Measurements from ENCODE around the gene ELL. TPM values are rescaled to one million over a fixed set of nuclear protein-coding genes. Genes with fewer than 3 reads are reported as not detected.

The ELL gene
- total RNA-seq, 1 experiment from 2014 or later = 21.0 TPM

DNA sequence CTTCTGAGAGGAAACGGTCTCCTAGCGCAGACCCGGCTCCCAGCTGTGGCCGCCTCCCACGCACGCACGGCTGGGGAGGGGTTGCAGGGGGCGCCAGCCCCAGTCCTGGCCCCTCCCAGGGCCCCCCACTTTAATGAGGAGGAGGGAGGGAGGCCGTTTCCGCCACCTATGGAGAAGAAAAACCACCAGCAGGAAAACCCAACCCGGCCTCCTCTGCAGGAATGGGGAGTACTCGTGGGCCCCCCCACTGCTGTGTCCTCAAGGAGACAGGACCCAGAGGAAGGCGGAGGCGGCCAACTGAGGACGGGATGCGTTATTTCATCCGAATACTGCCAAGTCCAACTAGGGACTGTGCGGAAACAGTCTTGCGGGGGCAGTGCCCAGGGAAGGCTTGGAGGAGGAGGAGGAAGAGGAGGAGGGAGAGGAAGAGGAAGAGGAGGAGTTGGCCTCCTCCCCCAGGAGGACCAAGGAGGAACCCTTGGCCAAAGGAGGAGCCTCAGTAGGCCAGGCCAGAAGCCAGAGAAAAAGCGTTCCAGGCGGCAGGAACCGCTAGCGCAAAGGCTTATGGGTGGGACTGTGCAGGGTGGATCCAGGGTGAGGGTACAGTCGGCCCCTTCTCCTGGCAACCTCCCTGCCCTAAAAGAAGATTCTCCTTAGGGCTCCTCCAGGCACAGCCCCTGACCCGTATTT is 106.5 kb downstream of the ELL start:
- Histone ChIP-seq H3K36me3 (ENCODE audit: low read depth, low read length) (no peaks in the 10 kb centered on the region), H3K4me3 (ENCODE audit: low read length) (no peak overlapping the region), H3K9ac (ENCODE audit: low read length) (no peak overlapping the region), H4K20me1 (ENCODE audit: low read length) (no peaks in the 10 kb centered on the region), H3F3A (ENCODE audit: low read length, unreplicated experiment) (no peaks in the 10 kb centered on the region), H3K27me3 (ENCODE audit: low read length) (no peaks in the 10 kb centered on the region), H3K9me3 (ENCODE audit: low read length) (no peaks in the 10 kb centered on the region), H3K4me1 (ENCODE audit: insufficient read depth, low read length) (peaks cover 29% of the 10 kb centered on the region), H3K27ac (ENCODE audit: low read length) (no peak overlapping the region), H3K79me2 (ENCODE audit: low read length) (peaks cover 7% of the 10 kb centered on the region), H3K4me2 (ENCODE audit: low read length) (no peak overlapping the region), H3K9me2 (replicated peaks; ENCODE audit: low read length) (no peaks in the 10 kb centered on the region), H2AFZ (ENCODE audit: low read length) (no peak overlapping the region)
- intact Hi-C loops (cut with micrococcal nuclease) = loop anchor here (10.0 kb wide), 2 partner anchors 141 to 211 kb away; partner anchors contain the start of genes IQCN and RAB3A
- no TSS peak for BruUV-seq (replicated peaks)
- ChIA-PET CTCF (no interaction called here), POLR2A (ENCODE audit: unreplicated experiment) (no interaction called here)
- DNase-seq (no peak), ATAC-seq (no peak)
- no peak for TF ChIP-seq EZH2phosphoT487 (IDR thresholded peaks at IDR 0.05; ENCODE audit: borderline replicate concordance, low read length)
- TF ChIP-seq, protein P1, sequence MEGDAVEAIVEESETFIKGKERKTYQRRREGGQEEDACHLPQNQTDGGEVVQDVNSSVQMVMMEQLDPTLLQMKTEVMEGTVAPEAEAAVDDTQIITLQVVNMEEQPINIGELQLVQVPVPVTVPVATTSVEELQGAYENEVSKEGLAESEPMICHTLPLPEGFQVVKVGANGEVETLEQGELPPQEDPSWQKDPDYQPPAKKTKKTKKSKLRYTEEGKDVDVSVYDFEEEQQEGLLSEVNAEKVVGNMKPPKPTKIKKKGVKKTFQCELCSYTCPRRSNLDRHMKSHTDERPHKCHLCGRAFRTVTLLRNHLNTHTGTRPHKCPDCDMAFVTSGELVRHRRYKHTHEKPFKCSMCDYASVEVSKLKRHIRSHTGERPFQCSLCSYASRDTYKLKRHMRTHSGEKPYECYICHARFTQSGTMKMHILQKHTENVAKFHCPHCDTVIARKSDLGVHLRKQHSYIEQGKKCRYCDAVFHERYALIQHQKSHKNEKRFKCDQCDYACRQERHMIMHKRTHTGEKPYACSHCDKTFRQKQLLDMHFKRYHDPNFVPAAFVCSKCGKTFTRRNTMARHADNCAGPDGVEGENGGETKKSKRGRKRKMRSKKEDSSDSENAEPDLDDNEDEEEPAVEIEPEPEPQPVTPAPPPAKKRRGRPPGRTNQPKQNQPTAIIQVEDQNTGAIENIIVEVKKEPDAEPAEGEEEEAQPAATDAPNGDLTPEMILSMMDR (conservative IDR thresholded peaks at IDR 0.05; ENCODE audit: low read depth, low read length) = no peak
- no peak for TF ChIP-seq EZH2 (IDR thresholded peaks at IDR 0.05; ENCODE audit: low read length, unreplicated experiment)

DNA sequence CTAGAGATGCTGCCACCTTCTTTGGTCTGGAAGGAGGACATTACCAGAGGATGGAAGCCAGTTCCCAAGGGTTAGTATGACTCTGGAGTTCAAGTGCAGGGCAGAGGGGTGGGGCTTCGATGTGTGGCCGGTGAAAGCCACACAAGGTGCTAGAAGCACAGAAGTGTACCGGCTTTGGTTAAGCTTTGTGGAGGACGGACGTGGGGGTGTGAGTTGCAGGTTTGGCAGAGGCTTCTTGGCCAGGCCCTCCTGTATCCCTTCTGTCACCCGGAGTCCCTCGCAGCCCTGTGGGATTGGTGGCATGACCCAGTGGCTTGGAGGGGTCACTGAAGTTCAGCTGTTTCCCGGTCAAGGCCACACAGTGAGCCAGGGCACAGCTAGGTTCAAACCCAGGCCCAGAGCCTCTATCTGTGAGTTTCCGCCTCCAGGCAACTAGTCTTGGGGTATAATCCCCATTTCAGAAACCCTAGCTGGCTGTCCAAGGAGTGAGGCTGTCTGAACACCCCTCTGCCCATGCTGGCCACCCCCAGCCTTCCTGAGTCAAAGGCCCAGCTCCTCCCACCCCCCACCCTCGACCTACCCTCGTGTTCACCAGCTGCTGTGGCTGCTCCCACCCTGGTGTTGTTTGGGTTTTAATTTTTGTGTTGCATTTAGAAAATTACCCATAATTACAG is 107.2 kb downstream of the ELL start:
- Histone ChIP-seq H3K27ac (ENCODE audit: low read length) (no peak overlapping the region), H3K79me2 (ENCODE audit: low read length) (peaks cover under 1% of the 10 kb centered on the region; the same call in 1 of the 2 replicates), H3K9ac (ENCODE audit: low read length) (no peak overlapping the region), H3K4me3 (ENCODE audit: low read length) (no peak overlapping the region), H2AFZ (ENCODE audit: low read length) (no peak overlapping the region), H3K9me3 (ENCODE audit: low read length) (no peaks in the 10 kb centered on the region), H3K9me2 (replicated peaks; ENCODE audit: low read length) (no peaks in the 10 kb centered on the region), H3K4me1 (ENCODE audit: insufficient read depth, low read length) (peaks cover 24% of the 10 kb centered on the region), H3F3A (ENCODE audit: low read length, unreplicated experiment) (no peaks in the 10 kb centered on the region), H3K36me3 (ENCODE audit: low read depth, low read length) (no peaks in the 10 kb centered on the region), H3K4me2 (ENCODE audit: low read length) (no peak overlapping the region), H4K20me1 (ENCODE audit: low read length) (no peaks in the 10 kb centered on the region), H3K27me3 (ENCODE audit: low read length) (no peaks in the 10 kb centered on the region)
- CTCF ChIA-PET = no interaction called here
- TF ChIP-seq EZH2phosphoT487 (IDR thresholded peaks at IDR 0.05; ENCODE audit: borderline replicate concordance, low read length) (no peak), EZH2 (IDR thresholded peaks at IDR 0.05; ENCODE audit: low read length, unreplicated experiment) (no peak)
- intact Hi-C loops (cut with micrococcal nuclease) = loop anchor here (10.0 kb wide), 2 partner anchors 140 to 210 kb away; partner anchors contain the start of genes IQCN and RAB3A
- no peak for DNase-seq
- no TSS peak for BruUV-seq (replicated peaks)
- POLR2A ChIA-PET (ENCODE audit: unreplicated experiment) = no interaction called here
- ATAC-seq = no peak

DNA sequence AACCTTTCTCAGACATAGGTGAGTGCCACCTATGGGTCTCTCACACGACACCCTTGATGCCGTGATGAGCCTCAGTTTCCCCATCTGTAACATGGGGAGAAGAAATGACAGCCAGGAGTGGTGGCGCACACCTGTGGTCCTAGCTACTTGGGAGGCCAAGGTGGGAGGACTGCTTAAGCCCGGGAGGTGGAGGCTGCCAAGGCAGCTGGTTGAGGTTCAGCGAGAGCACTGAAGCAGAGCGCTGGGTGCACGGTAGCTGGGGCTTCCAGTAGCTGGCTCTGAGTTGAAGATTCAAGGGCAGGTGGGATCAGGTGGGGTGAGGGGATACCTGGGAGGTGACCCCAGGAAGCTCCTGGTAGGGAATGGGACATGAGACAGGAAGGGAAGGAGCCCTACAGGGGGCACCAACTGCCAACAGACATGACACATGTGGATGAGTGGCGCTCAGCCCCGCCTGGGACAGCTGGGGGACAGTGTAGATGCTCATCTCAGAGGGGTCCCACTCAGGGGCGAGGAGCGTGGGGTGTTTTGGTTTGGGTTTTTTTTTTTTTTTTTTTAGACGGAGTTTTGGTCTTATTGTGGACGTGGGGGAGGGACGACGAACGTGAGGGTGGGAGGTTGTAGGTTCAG is 109.1 kb downstream of the ELL start:
- peaks cover 13% of the 10 kb centered on the region for H3K4me1 ChIP-seq (ENCODE audit: insufficient read depth, low read length)
- DNase-seq (no peak), ATAC-seq (no peak)
- H3K27ac ChIP-seq (ENCODE audit: low read length) = no peak overlapping the region
- CTCF ChIA-PET = interaction anchor here (0.6 kb wide), 1 partner anchor 27 kb away, joined by 3 read pairs; the partner anchor contains the start of gene GDF15
- H3K4me3 ChIP-seq (ENCODE audit: low read length) = no peak overlapping the region
- intact Hi-C loops (cut with micrococcal nuclease) = loop anchor here (10.0 kb wide), 2 partner anchors 138 to 208 kb away; partner anchors contain the start of genes IQCN and RAB3A
- no peaks in the 10 kb centered on the region for H3K9me3 ChIP-seq (ENCODE audit: low read length)
- H3F3A ChIP-seq (ENCODE audit: low read length, unreplicated experiment) = no peaks in the 10 kb centered on the region
- TF ChIP-seq, protein P1 (conservative IDR thresholded peaks at IDR 0.05; ENCODE audit: low read depth, low read length) = no peak; the same call in 1 of the 2 replicates
- no peak for TF ChIP-seq EZH2 (IDR thresholded peaks at IDR 0.05; ENCODE audit: low read length, unreplicated experiment)
- TF ChIP-seq EZH2phosphoT487 (IDR thresholded peaks at IDR 0.05; ENCODE audit: borderline replicate concordance, low read length) = no peak
- no peaks in the 10 kb centered on the region for H3K79me2 ChIP-seq (ENCODE audit: low read length)
- no peaks in the 10 kb centered on the region for H4K20me1 ChIP-seq (ENCODE audit: low read length)
- no peaks in the 10 kb centered on the region for H3K27me3 ChIP-seq (ENCODE audit: low read length)
- no peaks in the 10 kb centered on the region for H3K36me3 ChIP-seq (ENCODE audit: low read depth, low read length)
- H3K9me2 ChIP-seq (replicated peaks; ENCODE audit: low read length) = no peaks in the 10 kb centered on the region
- H2AFZ ChIP-seq (ENCODE audit: low read length) = no peak overlapping the region
- H3K4me2 ChIP-seq (ENCODE audit: low read length) = no peak overlapping the region
- POLR2A ChIA-PET (ENCODE audit: unreplicated experiment) = no interaction called here
- no TSS peak for BruUV-seq (replicated peaks)
- no peak overlapping the region for H3K9ac ChIP-seq (ENCODE audit: low read length)

Measured in PC-3 (cell line).